ENCODE data around the gene ST6GAL1. TPM values are rescaled to one million over a fixed set of nuclear protein-coding genes. Genes with fewer than 3 reads are reported as not detected.

ST6GAL1 gene
- total RNA-seq, 1 experiment from 2014 or later, result 15.6 TPM

DNA sequence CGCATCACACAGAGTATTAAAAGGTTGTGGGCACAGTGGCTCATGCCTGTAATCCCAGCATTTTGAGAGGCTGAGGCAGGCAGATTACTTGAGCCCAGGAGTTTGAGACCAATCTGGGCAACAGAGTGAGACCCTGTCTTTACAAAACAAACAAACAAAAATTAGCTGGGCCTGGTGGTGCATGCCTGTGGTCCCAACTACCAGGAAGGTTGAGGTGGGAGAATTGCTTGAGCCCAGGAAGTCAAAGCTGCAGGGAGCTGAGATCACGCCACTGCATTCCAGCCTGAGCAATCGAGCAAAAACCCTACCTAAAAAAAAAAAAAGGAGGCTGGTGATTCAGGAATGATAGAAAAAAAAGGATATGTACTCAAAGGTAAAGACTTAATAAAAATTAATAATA is 28.2 kb upstream of the ST6GAL1 start (continued):
- TF ChIP-seq, protein P1, sequence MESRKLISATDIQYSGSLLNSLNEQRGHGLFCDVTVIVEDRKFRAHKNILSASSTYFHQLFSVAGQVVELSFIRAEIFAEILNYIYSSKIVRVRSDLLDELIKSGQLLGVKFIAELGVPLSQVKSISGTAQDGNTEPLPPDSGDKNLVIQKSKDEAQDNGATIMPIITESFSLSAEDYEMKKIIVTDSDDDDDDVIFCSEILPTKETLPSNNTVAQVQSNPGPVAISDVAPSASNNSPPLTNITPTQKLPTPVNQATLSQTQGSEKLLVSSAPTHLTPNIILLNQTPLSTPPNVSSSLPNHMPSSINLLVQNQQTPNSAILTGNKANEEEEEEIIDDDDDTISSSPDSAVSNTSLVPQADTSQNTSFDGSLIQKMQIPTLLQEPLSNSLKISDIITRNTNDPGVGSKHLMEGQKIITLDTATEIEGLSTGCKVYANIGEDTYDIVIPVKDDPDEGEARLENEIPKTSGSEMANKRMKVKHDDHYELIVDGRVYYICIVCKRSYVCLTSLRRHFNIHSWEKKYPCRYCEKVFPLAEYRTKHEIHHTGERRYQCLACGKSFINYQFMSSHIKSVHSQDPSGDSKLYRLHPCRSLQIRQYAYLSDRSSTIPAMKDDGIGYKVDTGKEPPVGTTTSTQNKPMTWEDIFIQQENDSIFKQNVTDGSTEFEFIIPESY (IDR thresholded peaks at IDR 0.05; ENCODE audit: extremely low read depth, insufficient replicate concordance, low read length), result no peak

DNA sequence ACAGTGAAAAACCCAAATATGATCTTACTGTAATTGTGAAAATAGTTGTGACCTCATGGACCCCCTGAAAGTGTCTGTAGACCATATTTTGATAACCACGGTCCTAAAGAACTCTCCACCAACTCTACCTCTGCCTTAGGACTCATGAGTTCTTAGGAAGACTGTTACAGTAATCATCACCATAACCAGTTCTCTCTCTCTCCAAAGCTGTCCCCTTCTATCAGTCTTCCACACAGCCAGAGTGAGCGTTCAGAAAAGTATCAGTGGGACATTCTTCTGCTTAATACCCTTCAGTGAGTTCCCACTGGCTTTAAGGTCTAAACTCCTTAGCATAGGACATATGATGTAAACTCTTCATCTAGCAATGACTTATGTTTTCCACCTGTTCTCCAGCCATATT is 27.6 kb upstream of the ST6GAL1 start:
- Histone ChIP-seq H4K20me1 (ENCODE audit: insufficient read depth) (no peaks in the 10 kb centered on the region), H3K4me3 (replicated peaks in 1 of 2; ENCODE audit: low read depth in 1 of 2, low read length in 2 of 2) (no peak overlapping the region), H3K9me2 (ENCODE audit: insufficient read depth) (no peaks in the 10 kb centered on the region), H2AFZ (ENCODE audit: low read depth, low read length, poor library complexity, severe bottlenecking) (no peak overlapping the region), H3K27ac (ENCODE audit: low read depth, low read length) (no peak overlapping the region), H3K27me3 (ENCODE audit: insufficient read depth, low read length) (no peaks in the 10 kb centered on the region), H3K79me2 (ENCODE audit: insufficient read depth, low read length) (no peaks in the 10 kb centered on the region), H3K4me2 (ENCODE audit: low read length) (no peak overlapping the region), H3K36me3 (ENCODE audit: control insufficient read depth in 1 of 2, insufficient read depth in 2 of 2, low read length in 2 of 2) (no peaks in the 10 kb centered on the region), H3K4me1 (ENCODE audit: control insufficient read depth in 1 of 2, insufficient read depth in 2 of 2, low read length in 2 of 2) (no peaks in the 10 kb centered on the region; a peak in 1 of 4 replicates), H3K9me3 (ENCODE audit: control insufficient read depth in 1 of 2, insufficient read depth in 1 of 2, low read depth in 1 of 2, low read length in 2 of 2) (no peaks in the 10 kb centered on the region), H3K9ac (ENCODE audit: low read length) (no peak overlapping the region)
- POLR2A ChIA-PET, result no interaction called here
- intact Hi-C loops (cut with micrococcal nuclease), result no loop called here
- DNase-seq (ENCODE audit: low read depth, low spot score) (no peak), ATAC-seq (no peak)
- CTCF ChIA-PET, result no interaction called here
- TF ChIP-seq, protein P1 (IDR thresholded peaks at IDR 0.05; ENCODE audit: extremely low read depth, insufficient replicate concordance, low read length), result no peak
- no peak for TF ChIP-seq POLR2A (IDR thresholded peaks at IDR 0.05; ENCODE audit: borderline replicate concordance, extremely low read depth, insufficient read depth, insufficient read length)
- TF ChIP-seq TCF7L2 (IDR thresholded peaks at IDR 0.05; ENCODE audit: borderline replicate concordance, extremely low read depth, insufficient read depth, insufficient read length), result no peak
- no peak for TF ChIP-seq FOSL1 (IDR thresholded peaks at IDR 0.05; ENCODE audit: low read depth)
- TF ChIP-seq, protein P2, sequence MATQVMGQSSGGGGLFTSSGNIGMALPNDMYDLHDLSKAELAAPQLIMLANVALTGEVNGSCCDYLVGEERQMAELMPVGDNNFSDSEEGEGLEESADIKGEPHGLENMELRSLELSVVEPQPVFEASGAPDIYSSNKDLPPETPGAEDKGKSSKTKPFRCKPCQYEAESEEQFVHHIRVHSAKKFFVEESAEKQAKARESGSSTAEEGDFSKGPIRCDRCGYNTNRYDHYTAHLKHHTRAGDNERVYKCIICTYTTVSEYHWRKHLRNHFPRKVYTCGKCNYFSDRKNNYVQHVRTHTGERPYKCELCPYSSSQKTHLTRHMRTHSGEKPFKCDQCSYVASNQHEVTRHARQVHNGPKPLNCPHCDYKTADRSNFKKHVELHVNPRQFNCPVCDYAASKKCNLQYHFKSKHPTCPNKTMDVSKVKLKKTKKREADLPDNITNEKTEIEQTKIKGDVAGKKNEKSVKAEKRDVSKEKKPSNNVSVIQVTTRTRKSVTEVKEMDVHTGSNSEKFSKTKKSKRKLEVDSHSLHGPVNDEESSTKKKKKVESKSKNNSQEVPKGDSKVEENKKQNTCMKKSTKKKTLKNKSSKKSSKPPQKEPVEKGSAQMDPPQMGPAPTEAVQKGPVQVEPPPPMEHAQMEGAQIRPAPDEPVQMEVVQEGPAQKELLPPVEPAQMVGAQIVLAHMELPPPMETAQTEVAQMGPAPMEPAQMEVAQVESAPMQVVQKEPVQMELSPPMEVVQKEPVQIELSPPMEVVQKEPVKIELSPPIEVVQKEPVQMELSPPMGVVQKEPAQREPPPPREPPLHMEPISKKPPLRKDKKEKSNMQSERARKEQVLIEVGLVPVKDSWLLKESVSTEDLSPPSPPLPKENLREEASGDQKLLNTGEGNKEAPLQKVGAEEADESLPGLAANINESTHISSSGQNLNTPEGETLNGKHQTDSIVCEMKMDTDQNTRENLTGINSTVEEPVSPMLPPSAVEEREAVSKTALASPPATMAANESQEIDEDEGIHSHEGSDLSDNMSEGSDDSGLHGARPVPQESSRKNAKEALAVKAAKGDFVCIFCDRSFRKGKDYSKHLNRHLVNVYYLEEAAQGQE (IDR thresholded peaks at IDR 0.05; ENCODE audit: low read depth), result no peak
- TF ChIP-seq, protein P3, sequence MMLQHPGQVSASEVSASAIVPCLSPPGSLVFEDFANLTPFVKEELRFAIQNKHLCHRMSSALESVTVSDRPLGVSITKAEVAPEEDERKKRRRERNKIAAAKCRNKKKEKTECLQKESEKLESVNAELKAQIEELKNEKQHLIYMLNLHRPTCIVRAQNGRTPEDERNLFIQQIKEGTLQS (IDR thresholded peaks at IDR 0.05), result no peak
- TF ChIP-seq, protein P4, sequence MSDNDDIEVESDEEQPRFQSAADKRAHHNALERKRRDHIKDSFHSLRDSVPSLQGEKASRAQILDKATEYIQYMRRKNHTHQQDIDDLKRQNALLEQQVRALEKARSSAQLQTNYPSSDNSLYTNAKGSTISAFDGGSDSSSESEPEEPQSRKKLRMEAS (IDR thresholded peaks at IDR 0.05), result no peak
- no peak for TF ChIP-seq EZH2phosphoT487 (IDR thresholded peaks at IDR 0.05; ENCODE audit: borderline replicate concordance)
- no peak for TF ChIP-seq CEBPB (IDR thresholded peaks at IDR 0.05; ENCODE audit: low read depth)
- TF ChIP-seq, protein P5, sequence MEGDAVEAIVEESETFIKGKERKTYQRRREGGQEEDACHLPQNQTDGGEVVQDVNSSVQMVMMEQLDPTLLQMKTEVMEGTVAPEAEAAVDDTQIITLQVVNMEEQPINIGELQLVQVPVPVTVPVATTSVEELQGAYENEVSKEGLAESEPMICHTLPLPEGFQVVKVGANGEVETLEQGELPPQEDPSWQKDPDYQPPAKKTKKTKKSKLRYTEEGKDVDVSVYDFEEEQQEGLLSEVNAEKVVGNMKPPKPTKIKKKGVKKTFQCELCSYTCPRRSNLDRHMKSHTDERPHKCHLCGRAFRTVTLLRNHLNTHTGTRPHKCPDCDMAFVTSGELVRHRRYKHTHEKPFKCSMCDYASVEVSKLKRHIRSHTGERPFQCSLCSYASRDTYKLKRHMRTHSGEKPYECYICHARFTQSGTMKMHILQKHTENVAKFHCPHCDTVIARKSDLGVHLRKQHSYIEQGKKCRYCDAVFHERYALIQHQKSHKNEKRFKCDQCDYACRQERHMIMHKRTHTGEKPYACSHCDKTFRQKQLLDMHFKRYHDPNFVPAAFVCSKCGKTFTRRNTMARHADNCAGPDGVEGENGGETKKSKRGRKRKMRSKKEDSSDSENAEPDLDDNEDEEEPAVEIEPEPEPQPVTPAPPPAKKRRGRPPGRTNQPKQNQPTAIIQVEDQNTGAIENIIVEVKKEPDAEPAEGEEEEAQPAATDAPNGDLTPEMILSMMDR (IDR thresholded peaks at IDR 0.05 in 2 of 3, conservative IDR thresholded peaks at IDR 0.05 in 1 of 3; ENCODE audit: borderline replicate concordance in 1 of 3, insufficient read depth in 1 of 3, low read depth in 2 of 3, low read length in 2 of 3), result no peak
- no peak for TF ChIP-seq EZH2 (IDR thresholded peaks at IDR 0.05)
- no peak for TF ChIP-seq POLR2AphosphoS5 (IDR thresholded peaks at IDR 0.05; ENCODE audit: low read depth, low read length)
- TF ChIP-seq ELF1 (IDR thresholded peaks at IDR 0.05; ENCODE audit: borderline replicate concordance, low read depth), result no peak
- no peak for TF ChIP-seq SP1 (IDR thresholded peaks at IDR 0.05; ENCODE audit: low read depth)
- BruUV-seq (replicated peaks), result no TSS peak
- RAD21 ChIA-PET (ENCODE audit: low non-redundant PET in 1 of 2, low total read pairs in 2 of 2, uncharacterized antibody in 2 of 2, unreplicated experiment in 2 of 2), result no interaction called here

Data from HCT116 (cell line).